Transverse colon (tissue), 4 donors: Measurements from ENCODE around the gene ZNF407. TPM values are rescaled to one million over a fixed set of nuclear protein-coding genes. Genes with fewer than 3 reads are reported as not detected.

Source experiments
- DNase-seq: peaks from one replicate; pipeline ENCODE4 v3.0.0-alpha.2; 2019
- H3K27ac ChIP-seq, 4 donors: fragments of 200-600 bp; sonication (generic); 2 replicates each; pipeline ENCODE4 v1.5.1; 2016 to 2018; ENCODE audit warnings: inconsistent platforms in 4 of 4
- H3K27me3 ChIP-seq: fragments of 200-600 bp; sonication (generic); 2 replicates; pipeline ENCODE4 v1.5.1; 2017; ENCODE audit warnings: inconsistent platforms
- H3K36me3 ChIP-seq, 4 donors: fragments of 200-600 bp; sonication (generic); 2 replicates each; pipeline ENCODE4 v1.5.1; 2017 to 2019; ENCODE audit warnings: inconsistent platforms in 4 of 4
- H3K4me1 ChIP-seq, 4 donors: fragments of 200-600 bp; sonication (generic); 2 replicates each; pipeline ENCODE4 v1.5.1; 2017 to 2020; ENCODE audit warnings: inconsistent platforms in 4 of 4
- H3K4me3 ChIP-seq, 4 donors: fragments of 200-600 bp; sonication (generic); 1 replicate in 1 of 4; 2 replicates in 3 of 4; pipeline versions ENCODE4 v1.5.1 to v1.6.1; 2017 to 2019; ENCODE audit warnings: inconsistent platforms in 4 of 4
- H3K9me3 ChIP-seq, 2 donors: fragments of 200-600 bp; sonication (generic); 2 replicates each; pipeline ENCODE4 v1.5.1; 2017 to 2019; ENCODE audit warnings: inconsistent platforms in 2 of 2
- CTCF ChIP-seq, 5 experiments: fragments of 200-600 bp in 3 of 5; fragments of 450-650 bp in 2 of 5; sonication (generic) in 3 of 5; IDR thresholded peaks; 1 replicate in 2 of 5; 2 replicates in 3 of 5; pipeline ENCODE4 v1.5.1; 2016 to 2017; ENCODE audit warnings: antibody characterized with exemption in 5 of 5, inconsistent platforms in 3 of 5, mild to moderate bottlenecking in 2 of 5, moderate library complexity in 1 of 5
- EP300 ChIP-seq: sonication (generic); formaldehyde crosslinking; IDR thresholded peaks from one replicate; pipeline ENCODE4 v1.6.1; 2017; ENCODE audit warnings: antibody characterized with exemption, low read depth
- POLR2A ChIP-seq: fragments of 450-650 bp; IDR thresholded peaks from one replicate; pipeline ENCODE4 v1.6.1; 2016; ENCODE audit warnings: antibody characterized with exemption, mild to moderate bottlenecking, moderate library complexity
- POLR2AphosphoS5 ChIP-seq, 3 donors: sonication (generic); formaldehyde crosslinking; IDR thresholded peaks; one replicate each; pipeline ENCODE4 v1.6.1; 2016; ENCODE audit warnings: antibody characterized with exemption in 3 of 3
- WGBS, 2 donors: methylation state at CpG; one replicate each; pipeline ENCODE4 v1.1.5; 2018; ENCODE audit warnings: low coverage in 1 of 2; 5-methylcytosine and 5-hydroxymethylcytosine counted together
- in situ Hi-C, 4 donors: fragments of 200-750 bp; cut with MboI; loops; one replicate each; pipeline versions ENCODE4 v1.15.0 to v1.15.1; 2017; ENCODE audit warnings: low sequenced_read_pairs in 3 of 4, low pct_ligation_motif_present in 1 of 4, low pct_unique_long_range_greater_than_20kb in 1 of 4
- intact Hi-C: fragments of 100-400 bp; cut with DNase I; formaldehyde crosslinking; loops from one replicate; pipeline ENCODE4 v1.15.1; 2023; ENCODE audit warnings: low total_unique reads
- total RNA-seq, 4 donors: library from RNA; depleted of rRNA; stranded (reverse); fragments of >200 nt; gene quantifications; one replicate each; pipeline ENCODE4 v1.1.0, GENCODE V29; 2016

Gene ZNF407
- total RNA-seq, 4 donors from 2014 or later: 13.5 to 24.1 (median 20.1) TPM

GRCh38 chr18:74918276-74918790 is 320.7 kb downstream of the ZNF407 start:
- no peak for TF ChIP-seq POLR2AphosphoS5 (IDR thresholded peaks at IDR 0.05)
- no peak for TF ChIP-seq CTCF (IDR thresholded peaks at IDR 0.05)
- no peak for TF ChIP-seq EP300
- TF ChIP-seq POLR2A: no peak
- H3K27ac ChIP-seq: no peak overlapping the region
- H3K4me1 ChIP-seq: peaks cover 0 to 8% (median 0%) of the 10 kb centered on the region in 4 donors
- intact Hi-C loops: no loop called here
- in situ Hi-C loops: no loop called here
- DNase-seq: no peak
- H3K27me3 ChIP-seq: no peaks in the 10 kb centered on the region
- 92% methylated on average over 2 to 3 of the region's 3 CpGs for WGBS, 2 donors
- H3K9me3 ChIP-seq: no peaks in the 10 kb centered on the region
- H3K4me3 ChIP-seq: no peak overlapping the region
- no peaks in the 10 kb centered on the region for H3K36me3 ChIP-seq

- intact Hi-C loops (no loop called here), in situ Hi-C loops (no loop called here)
- no peak overlapping the region for H3K4me3 ChIP-seq
- DNase-seq: no peak
- no peak for TF ChIP-seq CTCF (IDR thresholded peaks at IDR 0.05)
- no peak for TF ChIP-seq POLR2A
- TF ChIP-seq EP300: no peak
- no peak for TF ChIP-seq POLR2AphosphoS5 (IDR thresholded peaks at IDR 0.05)
- 83 to 92% methylated on average over 10 to 13 of the region's 13 CpGs for WGBS, 2 donors
- no peak overlapping the region for H3K27ac ChIP-seq
- peaks cover 0 to 8% (median 0%) of the 10 kb centered on the region in 4 donors for H3K4me1 ChIP-seq
- no peaks in the 10 kb centered on the region for H3K36me3 ChIP-seq
- H3K9me3 ChIP-seq: no peaks in the 10 kb centered on the region
- H3K27me3 ChIP-seq: no peaks in the 10 kb centered on the region
Measured at GRCh38 chr18:74921057-74921820, 323.6 kb downstream of the ZNF407 start.

- no peaks in the 10 kb centered on the region for H3K9me3 ChIP-seq
- no peak overlapping the region for H3K4me3 ChIP-seq
- H3K36me3 ChIP-seq: no peaks in the 10 kb centered on the region
- H3K27me3 ChIP-seq: no peaks in the 10 kb centered on the region
- intact Hi-C loops (no loop called here), in situ Hi-C loops (no loop called here)
- TF ChIP-seq EP300 (no peak), POLR2AphosphoS5 (IDR thresholded peaks at IDR 0.05) (no peak), POLR2A (no peak), CTCF (IDR thresholded peaks at IDR 0.05) (no peak)
- DNase-seq: no peak
- no peak overlapping the region for H3K27ac ChIP-seq
- WGBS, 2 donors: 94 to 100% methylated on average over 2 of the region's 2 CpGs
- no peaks in the 10 kb centered on the region for H3K4me1 ChIP-seq
Measured at GRCh38 chr18:74926051-74926450, 328.4 kb downstream of the ZNF407 start.

GRCh38 chr18:74928194-74928968 is 330.7 kb downstream of the ZNF407 start:
- Histone ChIP-seq H3K4me3 (no peak overlapping the region), H3K27ac (no peak overlapping the region), H3K27me3 (no peaks in the 10 kb centered on the region), H3K9me3 (no peaks in the 10 kb centered on the region), H3K4me1 (no peaks in the 10 kb centered on the region), H3K36me3 (no peaks in the 10 kb centered on the region)
- TF ChIP-seq POLR2A (no peak), EP300 (no peak), POLR2AphosphoS5 (IDR thresholded peaks at IDR 0.05) (no peak), CTCF (IDR thresholded peaks at IDR 0.05) (no peak)
- DNase-seq: no peak
- intact Hi-C loops (no loop called here), in situ Hi-C loops (no loop called here)
- 89 to 95% methylated on average over 3 to 4 of the region's 4 CpGs for WGBS, 2 donors
